HAP-1 (cell line): ENCODE measurements around the gene ARL16.

Source experiments
- DNase-seq, 2 experiments: peaks; one replicate each; pipeline ENCODE4 v3.0.0-alpha.2; 2016 to 2020; ENCODE audit warnings: low spot score in 2 of 2
- H3K27me3 ChIP-seq: fragments of 250-450 bp; sonication (Bioruptor Pico); 2 replicates; pipeline ENCODE4 v1.5.1; 2020; ENCODE audit warnings: low read depth, mild to moderate bottlenecking, moderate library complexity
- H3K36me3 ChIP-seq: fragments of 250-450 bp; sonication (Bioruptor Pico); replicated peaks from 2 replicates; pipeline ENCODE4 v1.5.1; 2020; ENCODE audit warnings: mild to moderate bottlenecking
- H3K4me1 ChIP-seq: fragments of 250-450 bp; sonication (Bioruptor Pico); 2 replicates; pipeline ENCODE4 v1.5.1; 2020; ENCODE audit warnings: mild to moderate bottlenecking
- H3K4me3 ChIP-seq: fragments of 250-450 bp; sonication (Bioruptor Pico); 2 replicates; pipeline ENCODE4 v1.5.1; 2020; ENCODE audit warnings: mild to moderate bottlenecking, moderate library complexity
- H3K9me3 ChIP-seq: fragments of 250-450 bp; sonication (Bioruptor Pico); 2 replicates; pipeline ENCODE4 v1.5.1; 2020; ENCODE audit warnings: mild to moderate bottlenecking, moderate library complexity
- in situ Hi-C: fragments of 300-500 bp; cut with MboI; formaldehyde crosslinking; loops from 3 replicates; pipeline ENCODE4 v1.14.3; 2020; ENCODE audit warnings: low sequenced_read_pairs, inconsistent platforms, mixed read lengths

Gene ARL16, protein sequence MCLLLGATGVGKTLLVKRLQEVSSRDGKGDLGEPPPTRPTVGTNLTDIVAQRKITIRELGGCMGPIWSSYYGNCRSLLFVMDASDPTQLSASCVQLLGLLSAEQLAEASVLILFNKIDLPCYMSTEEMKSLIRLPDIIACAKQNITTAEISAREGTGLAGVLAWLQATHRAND

DNA sequence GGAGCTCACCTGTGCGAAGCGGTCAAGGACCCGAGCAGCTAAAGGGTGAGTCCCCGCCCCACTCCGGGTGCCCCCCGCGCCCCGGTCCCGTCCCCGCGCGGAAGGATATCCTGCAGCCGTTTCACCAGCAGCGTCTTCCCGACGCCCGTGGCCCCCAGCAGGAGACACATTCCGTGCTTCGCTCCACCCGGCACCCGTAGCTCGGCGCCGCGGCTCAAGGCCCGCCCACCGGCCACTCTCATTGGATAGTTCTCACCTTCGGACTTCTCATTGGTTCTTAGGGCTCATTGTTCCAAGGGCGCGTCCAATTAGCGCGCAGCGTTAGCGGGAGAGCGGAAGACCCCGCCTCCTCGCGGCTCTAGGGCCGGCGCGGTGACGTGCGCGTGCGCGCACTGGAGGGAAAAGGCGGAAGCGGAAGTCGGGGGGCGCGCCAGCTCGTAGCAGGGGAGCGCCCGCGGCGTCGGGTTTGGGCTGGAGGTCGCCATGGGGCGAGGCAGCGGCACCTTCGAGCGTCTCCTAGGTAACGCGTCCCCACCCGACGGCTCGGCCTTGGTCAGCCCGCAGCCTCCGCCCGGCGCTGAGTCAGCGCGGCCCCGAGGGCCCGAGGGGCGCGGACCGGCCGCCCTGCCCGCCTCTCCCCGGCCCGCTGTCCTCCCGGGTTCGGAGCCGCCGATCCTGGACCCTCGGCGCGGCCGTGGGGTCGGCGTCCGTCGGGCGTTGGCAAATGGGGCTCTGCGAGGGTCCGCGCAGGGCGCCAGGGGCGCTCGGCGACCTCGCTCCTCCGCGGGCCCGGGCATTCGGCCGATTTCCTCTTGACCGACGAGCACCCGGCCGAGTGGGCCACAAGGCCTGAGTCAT is at the start of gene ARL16, which contains the start of gene HGS:
ARL16 (minus strand) TSS at position 214 of the 858 bp plus-strand sequence; CDS start at position 170, 44 bp downstream.
HGS (plus strand) TSS at position 428 of the 858 bp plus-strand sequence; CDS start at position 484, 56 bp downstream.
- Histone ChIP-seq H3K4me3 (peak within 1 kb of the TSS; percentile 90), H3K36me3 (peaks cover 40% of the 10 kb centered on the region), H3K4me1 (peaks cover 14% of the 10 kb centered on the region), H3K27me3 (no peaks in the 10 kb centered on the region), H3K9me3 (no peaks in the 10 kb centered on the region)
- peak; percentile 98 for DNase-seq
- in situ Hi-C loops, result no loop called here

DNA sequence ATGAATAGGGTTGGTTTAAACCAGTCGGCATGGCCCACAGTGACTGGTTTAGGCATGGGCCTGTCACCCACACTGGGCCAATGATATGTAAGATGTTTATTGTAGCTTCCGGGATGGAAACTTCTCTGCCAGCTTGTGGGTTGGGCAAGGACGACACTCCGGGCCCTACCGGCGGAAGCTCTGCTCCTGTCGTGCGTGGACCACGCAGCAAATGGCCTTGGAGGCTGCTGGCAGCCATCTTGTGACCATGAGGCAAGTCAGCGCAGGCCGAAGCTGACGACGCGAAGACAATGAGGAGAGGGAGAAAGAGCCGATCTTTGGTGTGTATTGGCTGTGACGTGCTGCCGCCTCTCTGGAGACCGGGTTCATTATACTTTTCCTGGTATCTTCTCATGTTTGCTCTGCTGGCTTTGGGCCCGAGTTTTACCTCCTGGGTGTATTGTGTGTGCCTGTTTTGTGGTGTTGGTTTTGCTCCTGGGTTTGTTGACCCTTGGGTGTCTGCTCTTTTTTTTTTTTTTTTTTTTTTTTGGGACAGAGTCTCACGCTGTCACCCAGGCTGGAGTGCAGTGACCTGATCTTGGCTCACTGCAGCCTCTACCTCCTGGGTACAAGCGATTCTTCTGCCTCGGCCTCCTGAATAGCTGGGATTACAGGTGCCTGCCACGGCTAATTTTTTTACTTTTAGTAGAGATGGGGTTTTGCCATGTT is 43.9 kb upstream of the ARL16 start:
- Histone ChIP-seq H3K4me1 (peaks cover 4% of the 10 kb centered on the region), H3K36me3 (no peaks in the 10 kb centered on the region), H3K4me3 (no peak overlapping the region), H3K9me3 (no peaks in the 10 kb centered on the region), H3K27me3 (no peaks in the 10 kb centered on the region)
- DNase-seq, result no peak
- in situ Hi-C loops, result no loop called here

GRCh38 chr17:81726004-81726403 is 42.4 kb upstream of the ARL16 start:
- in situ Hi-C loops, result no loop called here
- Histone ChIP-seq H3K9me3 (no peaks in the 10 kb centered on the region), H3K4me1 (no peaks in the 10 kb centered on the region), H3K36me3 (no peaks in the 10 kb centered on the region), H3K4me3 (no peak overlapping the region), H3K27me3 (no peaks in the 10 kb centered on the region)
- no peak for DNase-seq

- Histone ChIP-seq H3K36me3 (no peaks in the 10 kb centered on the region), H3K4me3 (no peak overlapping the region), H3K27me3 (no peaks in the 10 kb centered on the region), H3K4me1 (no peaks in the 10 kb centered on the region), H3K9me3 (no peaks in the 10 kb centered on the region)
- no peak for DNase-seq
- in situ Hi-C loops, result no loop called here
Observed at GRCh38 chr17:81725439-81725838, 41.8 kb upstream of the ARL16 start.

- Histone ChIP-seq H3K27me3 (no peaks in the 10 kb centered on the region), H3K4me1 (no peaks in the 10 kb centered on the region), H3K9me3 (no peaks in the 10 kb centered on the region), H3K4me3 (no peak overlapping the region), H3K36me3 (peaks cover 5% of the 10 kb centered on the region; the same call in 1 of the 2 replicates)
- no peak for DNase-seq
- in situ Hi-C loops, result no loop called here
Observed at GRCh38 chr17:81723651-81724209, 40.1 kb upstream of the ARL16 start.

- no peaks in the 10 kb centered on the region for H3K27me3 ChIP-seq
- no peak overlapping the region for H3K4me3 ChIP-seq
- in situ Hi-C loops, result no loop called here
- no peak for DNase-seq
- no peaks in the 10 kb centered on the region for H3K9me3 ChIP-seq
- no peaks in the 10 kb centered on the region for H3K4me1 ChIP-seq
- H3K36me3 ChIP-seq, result peaks cover 17% of the 10 kb centered on the region
Observed at GRCh38 chr17:81722184-81723120, 38.9 kb upstream of the ARL16 start.

DNA sequence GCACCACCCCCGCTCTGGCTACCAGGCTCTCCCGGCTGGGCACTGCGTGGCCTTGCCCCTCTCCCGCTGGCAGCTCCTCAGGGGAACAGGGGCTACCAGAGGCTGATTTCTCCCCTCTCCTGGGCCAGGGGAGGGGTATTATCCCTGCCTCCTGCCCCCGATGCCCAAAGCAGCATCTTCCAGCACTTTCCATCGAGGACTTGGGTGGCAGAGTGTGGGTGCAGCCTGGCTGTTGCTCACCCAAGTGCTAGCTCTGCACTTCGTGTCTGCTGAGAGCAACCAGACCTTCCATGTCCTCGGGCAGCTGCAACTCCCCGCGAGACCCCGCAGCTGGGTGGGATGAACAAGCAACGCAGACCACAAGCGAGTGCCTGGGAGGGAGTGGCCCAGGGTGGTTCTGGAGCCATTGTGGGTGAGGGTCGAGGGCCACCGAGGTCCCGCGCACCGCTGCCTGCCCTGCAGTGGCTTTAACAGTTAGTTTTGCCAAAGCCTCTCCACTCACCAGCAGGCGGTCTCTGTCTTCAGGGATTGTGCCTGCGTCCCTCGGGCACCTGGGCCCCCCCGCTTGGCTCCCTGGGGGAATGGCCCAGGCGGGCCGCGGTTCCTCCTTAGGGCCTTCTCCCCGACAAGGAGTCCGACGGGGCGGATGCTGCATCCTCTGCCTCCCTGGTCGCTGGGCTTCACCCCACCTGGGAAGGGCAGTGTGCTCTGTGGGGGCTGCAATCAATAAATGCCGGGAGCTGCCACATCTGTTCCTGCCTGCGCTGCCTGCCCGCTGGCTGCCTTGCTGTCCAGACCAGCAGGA is 36.9 kb upstream of the ARL16 start:
- DNase-seq, result no peak
- H3K9me3 ChIP-seq, result no peaks in the 10 kb centered on the region
- H3K27me3 ChIP-seq, result no peaks in the 10 kb centered on the region
- H3K4me3 ChIP-seq, result no peak overlapping the region
- H3K4me1 ChIP-seq, result no peaks in the 10 kb centered on the region
- in situ Hi-C loops, result no loop called here
- peaks cover 30% of the 10 kb centered on the region for H3K36me3 ChIP-seq

- Histone ChIP-seq H3K4me3 (no peak overlapping the region), H3K36me3 (peaks cover 38% of the 10 kb centered on the region), H3K27me3 (no peaks in the 10 kb centered on the region), H3K4me1 (no peaks in the 10 kb centered on the region), H3K9me3 (no peaks in the 10 kb centered on the region)
- no peak for DNase-seq
- in situ Hi-C loops, result no loop called here
Observed at GRCh38 chr17:81719410-81720266, 36.0 kb upstream of the ARL16 start.

- Histone ChIP-seq H3K9me3 (no peaks in the 10 kb centered on the region), H3K27me3 (no peaks in the 10 kb centered on the region), H3K4me1 (peaks cover 6% of the 10 kb centered on the region; the same call in 1 of the 2 replicates), H3K36me3 (peaks cover 47% of the 10 kb centered on the region), H3K4me3 (no peak overlapping the region)
- in situ Hi-C loops, result no loop called here
- DNase-seq, result no peak
Observed at GRCh38 chr17:81717766-81718089, 34.1 kb upstream of the ARL16 start.

- Histone ChIP-seq H3K4me1 (peaks cover 6% of the 10 kb centered on the region; the same call in 1 of the 2 replicates), H3K27me3 (no peaks in the 10 kb centered on the region), H3K36me3 (peaks cover 47% of the 10 kb centered on the region), H3K9me3 (no peaks in the 10 kb centered on the region), H3K4me3 (no peak overlapping the region)
- in situ Hi-C loops, result no loop called here
- DNase-seq, result no peak
Observed at GRCh38 chr17:81717049-81717765, 33.6 kb upstream of the ARL16 start.

- peaks cover 47% of the 10 kb centered on the region for H3K36me3 ChIP-seq
- in situ Hi-C loops, result no loop called here
- no peak for DNase-seq
Observed at GRCh38 chr17:81716674-81716996, 33.0 kb upstream of the ARL16 start.

More at GRCh38 chr17:81716674-81716996, 33.0 kb upstream of the ARL16 start:
- Histone ChIP-seq H3K4me1 (peaks cover 9% of the 10 kb centered on the region; the same call in 1 of the 2 replicates), H3K4me3 (no peak overlapping the region), H3K9me3 (no peaks in the 10 kb centered on the region), H3K27me3 (no peaks in the 10 kb centered on the region)
